ENCODE data around the gene YEATS4.

The YEATS4 gene

DNA sequence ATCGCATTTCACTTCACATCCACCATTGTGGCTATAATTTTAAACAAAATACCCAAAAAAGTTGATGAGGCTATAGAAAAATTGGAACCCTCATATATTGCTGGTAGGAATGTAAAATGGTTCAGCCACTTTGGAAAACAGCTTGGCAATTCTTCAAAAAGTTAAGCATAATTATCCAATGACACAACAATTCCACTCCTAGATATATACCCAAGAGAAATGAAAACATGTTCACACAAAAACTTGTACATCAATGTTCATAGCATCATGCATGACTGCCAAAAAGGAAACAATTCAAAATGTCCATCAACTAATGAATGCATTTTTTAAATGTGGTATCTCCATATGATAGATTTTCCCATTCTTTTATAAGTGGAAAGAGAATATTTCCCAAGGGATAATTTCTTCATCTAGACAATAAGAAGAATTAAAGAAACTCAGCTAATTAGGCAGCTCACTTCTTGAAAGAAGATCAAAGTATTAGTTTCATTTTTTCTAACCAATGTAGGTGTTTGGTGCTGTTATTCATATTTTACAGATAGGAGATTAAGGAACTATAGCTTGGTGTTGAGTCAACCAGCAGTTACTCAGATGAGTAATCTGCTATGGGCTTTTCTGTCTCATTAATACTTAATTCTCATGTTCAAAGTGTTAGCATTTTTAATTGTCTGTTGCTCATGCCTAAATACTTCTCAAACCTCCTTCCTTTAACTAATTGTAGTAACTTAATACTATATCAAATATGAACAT, 32.8 kb downstream of the YEATS4 start:
- no peak for DNase-seq

GRCh38 chr12:69396041-69396440, 36.5 kb downstream of the YEATS4 start:
- no peak for DNase-seq

GRCh38 chr12:69396963-69397362, 37.4 kb downstream of the YEATS4 start:
- DNase-seq, result no peak

GRCh38 chr12:69397978-69398377, 38.4 kb downstream of the YEATS4 start:
- DNase-seq, result no peak

DNA sequence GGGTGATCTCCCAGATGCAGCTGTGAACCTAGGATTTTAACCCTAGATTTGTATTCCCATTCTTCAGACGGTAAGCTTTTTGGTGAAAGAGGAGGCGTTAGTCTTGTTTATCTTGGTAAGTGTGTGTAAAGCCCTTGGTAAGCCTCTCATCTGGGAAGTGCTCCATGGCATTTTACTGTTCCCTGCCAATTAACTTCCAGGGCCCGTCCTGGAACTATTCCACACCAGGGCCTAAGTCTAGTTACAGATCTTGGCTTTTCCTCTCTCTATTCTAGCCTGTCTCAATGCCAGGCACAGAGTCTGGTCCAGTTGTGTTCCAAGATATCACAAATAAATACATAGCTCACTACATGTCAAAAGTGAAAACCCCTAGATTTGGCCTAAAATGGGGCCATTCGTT, 42.4 kb downstream of the YEATS4 start:
- no peak for DNase-seq

DNA sequence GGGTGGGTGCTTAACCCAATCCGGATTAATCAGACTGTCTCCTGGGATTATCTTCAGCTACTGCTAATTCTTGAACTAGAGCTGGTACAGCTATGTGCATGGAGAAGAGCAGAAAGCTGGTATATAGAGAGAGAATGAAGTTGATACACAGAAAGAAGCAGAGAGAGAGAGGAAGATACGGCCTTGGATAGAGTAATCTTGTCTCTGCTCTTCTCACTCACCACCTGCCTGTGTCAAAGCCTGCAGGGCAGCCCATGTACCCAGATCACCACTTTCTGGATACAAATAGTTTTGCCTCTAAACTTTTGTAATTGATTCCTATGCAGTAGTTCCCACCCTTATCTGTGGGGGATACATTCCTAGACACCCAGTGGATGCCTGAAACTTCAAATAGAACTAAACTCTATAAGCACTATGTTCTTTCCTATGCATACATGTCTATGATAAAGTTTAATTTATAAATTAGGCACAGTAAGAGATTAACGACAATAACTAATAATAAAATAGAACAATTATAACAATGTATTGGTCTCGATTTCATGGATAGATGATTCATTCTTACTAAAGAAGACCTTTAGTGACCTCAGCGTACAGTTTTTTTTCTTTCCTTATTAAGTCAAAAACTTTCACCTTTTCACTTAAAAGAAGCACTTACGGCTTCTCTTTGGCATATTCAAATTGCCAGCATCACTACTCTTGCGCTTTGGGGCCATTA, 45.5 kb downstream of the YEATS4 start:
- DNase-seq, result no peak

DNA sequence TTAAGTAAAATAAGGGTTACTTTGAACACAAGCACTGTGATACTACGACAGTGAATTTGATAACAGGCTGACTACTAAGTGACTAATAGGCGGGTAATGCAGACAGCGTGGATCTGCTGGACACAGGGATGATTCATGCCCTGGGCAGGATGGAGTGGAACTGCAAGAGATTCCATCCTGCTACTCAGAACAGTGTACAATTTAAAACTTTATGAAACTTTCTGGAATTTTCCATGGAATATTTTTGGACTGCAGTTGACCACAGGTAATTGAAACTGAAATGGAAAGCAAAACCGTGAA, 46.0 kb downstream of the YEATS4 start:
- no peak for DNase-seq

DNA sequence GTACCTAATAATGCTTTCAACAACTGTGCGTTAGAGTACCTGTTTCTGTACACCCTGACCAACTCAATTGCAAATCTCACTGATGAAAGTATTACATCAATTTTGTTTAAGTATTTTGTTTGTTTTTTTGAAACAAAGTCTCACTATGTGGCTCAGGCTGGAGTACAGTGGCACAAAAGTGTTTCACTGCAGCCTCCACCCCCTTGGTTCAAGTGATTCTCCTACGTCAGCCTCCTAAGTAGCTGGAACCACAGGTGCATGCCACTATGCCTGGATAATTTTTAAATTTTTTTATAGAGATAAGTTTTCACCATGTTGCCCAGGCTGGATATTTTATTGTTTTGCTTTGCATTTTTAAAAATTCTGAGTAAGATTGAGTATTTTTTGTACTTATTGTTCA, 46.7 kb downstream of the YEATS4 start:
- no peak for DNase-seq

GRCh38 chr12:69410571-69410970, 51.0 kb downstream of the YEATS4 start:
- DNase-seq, result no peak

- no peak for DNase-seq
Observed at GRCh38 chr12:69412655-69413054, 53.1 kb downstream of the YEATS4 start.

GRCh38 chr12:69415471-69416275, 56.1 kb downstream of the YEATS4 start:
- no peak for DNase-seq

DNA sequence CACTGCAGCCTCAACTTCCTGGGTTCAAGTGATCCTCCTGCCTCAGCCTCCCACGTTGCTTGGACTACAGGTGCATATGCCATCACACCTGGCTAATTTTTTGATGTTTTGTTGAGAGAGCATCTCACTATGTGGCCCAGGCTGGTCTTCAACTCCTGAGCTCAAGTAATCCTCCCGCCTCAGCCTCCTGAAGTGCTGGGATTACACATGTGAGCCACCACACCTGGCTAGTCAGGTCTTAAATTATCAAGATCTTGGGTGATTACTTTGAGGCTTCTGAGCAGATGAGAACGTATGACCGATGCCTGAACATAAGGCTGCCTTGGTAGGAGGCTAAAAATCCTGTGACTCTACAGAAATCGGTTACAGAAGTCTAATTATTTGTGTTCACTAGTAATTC, 57.7 kb downstream of the YEATS4 start:
- DNase-seq, result no peak

DNA sequence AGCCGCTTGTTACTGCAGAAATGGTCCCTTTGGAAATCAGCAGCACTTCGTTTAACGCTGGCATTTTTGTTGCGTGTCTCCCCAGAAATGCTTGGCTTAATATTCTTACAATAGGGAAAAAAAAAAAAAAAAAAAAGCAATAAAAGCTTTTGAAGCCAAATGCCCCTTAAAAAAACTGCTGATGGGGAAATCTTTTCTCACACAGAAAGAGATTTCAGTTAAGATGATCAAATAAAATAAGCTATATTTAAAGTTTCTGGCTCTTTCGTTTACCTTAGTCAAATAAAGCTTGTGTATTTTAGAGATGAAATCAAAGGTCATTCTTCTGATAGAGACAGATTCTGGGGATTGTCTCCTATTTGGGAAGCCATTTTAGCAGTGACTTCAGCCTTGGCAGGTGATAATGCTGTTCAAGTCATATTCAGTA, 58.2 kb downstream of the YEATS4 start:
- no peak for DNase-seq

DNA sequence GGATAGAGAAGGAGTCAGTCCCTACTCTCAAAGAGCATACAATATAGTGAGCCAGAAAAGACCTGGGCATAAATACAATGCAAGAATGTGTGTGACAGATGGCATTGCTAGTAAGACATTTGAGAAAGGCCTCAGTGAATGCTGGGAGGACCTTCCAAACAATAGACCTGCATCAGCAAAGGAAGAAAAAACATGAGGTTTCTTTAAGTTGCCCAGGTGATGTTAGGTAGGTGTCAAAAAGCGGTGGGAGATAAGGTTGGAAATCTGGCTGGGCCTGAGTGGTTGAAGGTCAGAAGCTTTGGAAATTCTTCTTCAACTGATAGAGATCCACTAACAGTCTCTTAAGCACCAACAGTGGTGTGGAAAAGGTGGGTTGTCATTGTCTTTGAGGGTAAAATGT, 60.2 kb downstream of the YEATS4 start:
- DNase-seq, result no peak

DNA sequence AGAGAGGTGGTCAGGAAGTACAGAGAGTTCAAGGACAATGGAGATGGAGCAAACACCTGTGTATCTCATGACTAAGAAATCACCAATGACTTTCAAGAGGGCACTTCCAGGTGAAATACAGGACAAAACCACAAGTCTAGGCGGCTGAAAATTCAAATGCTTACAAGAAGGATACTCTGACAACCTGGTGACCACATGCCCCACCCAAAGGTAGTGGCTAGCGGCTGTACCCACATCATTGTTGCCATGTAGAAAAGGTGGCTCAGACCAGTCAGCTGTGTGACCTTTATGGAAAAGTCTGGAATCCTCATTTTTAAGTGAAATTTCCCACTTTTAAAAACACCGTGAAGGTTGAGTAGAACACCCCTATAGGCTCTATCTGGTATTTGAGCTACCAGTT, 62.0 kb downstream of the YEATS4 start:
- DNase-seq, result no peak

- no peak for DNase-seq
Observed at GRCh38 chr12:69423037-69423905, 63.7 kb downstream of the YEATS4 start.

DNA sequence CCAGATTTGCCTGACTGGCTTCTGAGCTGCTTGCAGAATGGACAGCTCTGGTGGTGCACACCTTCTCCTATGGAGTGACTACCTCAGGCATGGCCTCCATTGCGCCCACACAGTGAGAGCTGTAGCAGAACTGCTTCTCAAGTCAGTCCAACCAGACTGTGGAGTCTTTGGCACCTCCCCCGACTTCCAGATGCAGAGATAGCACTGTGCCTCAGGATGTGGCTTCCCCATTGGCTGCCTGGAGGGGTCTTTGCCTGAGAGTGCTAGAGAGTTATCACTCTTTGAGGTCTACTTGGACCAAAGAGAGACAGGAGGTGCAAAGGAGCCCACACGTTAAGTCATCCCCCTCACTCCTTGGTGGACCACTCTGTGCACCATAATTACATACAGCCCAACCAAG, 65.9 kb downstream of the YEATS4 start:
- no peak for DNase-seq

GRCh38 chr12:69428351-69429073, 69.0 kb downstream of the YEATS4 start:
- DNase-seq, result no peak

DNA sequence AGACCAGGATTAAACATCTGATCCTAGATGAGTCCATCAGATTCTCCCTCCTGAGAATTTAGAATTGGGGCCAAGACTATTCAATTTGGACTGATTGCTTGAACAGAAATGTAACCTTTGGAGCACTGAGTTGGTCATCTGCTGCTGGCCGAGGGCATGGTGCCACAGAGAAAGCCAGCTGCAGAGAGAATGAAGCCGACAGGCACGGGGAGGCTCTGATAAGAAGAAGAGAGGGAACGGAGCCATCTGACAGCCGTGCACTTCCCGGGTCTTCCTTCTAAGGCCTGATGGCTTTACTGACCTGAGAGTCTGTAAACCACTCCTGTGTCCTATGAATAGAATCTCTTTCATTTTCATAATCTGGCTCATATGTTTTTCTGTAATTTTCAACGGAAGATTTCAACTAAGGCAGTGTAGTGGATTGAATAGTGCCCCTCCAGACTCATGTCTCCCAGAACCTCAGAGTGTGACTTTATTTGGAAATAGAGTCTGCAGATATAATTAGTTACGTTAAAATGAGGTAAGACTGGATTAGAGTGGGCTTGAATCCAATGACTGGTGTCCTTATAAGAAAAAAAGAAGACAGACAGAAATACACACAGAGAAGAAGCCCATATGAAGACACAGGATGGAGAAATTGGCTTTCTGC, 71.5 kb downstream of the YEATS4 start:
- DNase-seq, result no peak

- no peak for DNase-seq
Observed at GRCh38 chr12:69431591-69432222, 72.2 kb downstream of the YEATS4 start.

GRCh38 chr12:69433653-69434052, 74.1 kb downstream of the YEATS4 start:
- DNase-seq, result no peak
